GM19351 (cell line): Measurements from ENCODE around the gene KCNQ1.

Experiments
- ATAC-seq: cut with Tn5 transposase; IDR thresholded peaks from one replicate; pipeline ENCODE4 v1.9.1; 2021; ENCODE audit warnings: mild to moderate bottlenecking, moderate library complexity; ENCODE audit not compliant: unreplicated experiment

The KCNQ1 gene

GRCh38 chr11:2459016-2459725, 14.4 kb downstream of the KCNQ1 start:
- no peak for ATAC-seq

GRCh38 chr11:2459796-2460531, 15.2 kb downstream of the KCNQ1 start:
- ATAC-seq = no peak

- no peak for ATAC-seq
These were observed 15.9 kb downstream of the KCNQ1 start for GRCh38 chr11:2460540-2461252.

GRCh38 chr11:2461253-2461955, 16.6 kb downstream of the KCNQ1 start:
- ATAC-seq = no peak

GRCh38 chr11:2461956-2462542, 17.2 kb downstream of the KCNQ1 start:
- ATAC-seq = no peak

GRCh38 chr11:2462543-2462985, 17.8 kb downstream of the KCNQ1 start:
- no peak for ATAC-seq

- ATAC-seq = no peak
These were observed 18.4 kb downstream of the KCNQ1 start for GRCh38 chr11:2462986-2463765.

- no peak for ATAC-seq
These were observed 19.0 kb downstream of the KCNQ1 start for GRCh38 chr11:2463766-2464277.

- no peak for ATAC-seq
These were observed 19.8 kb downstream of the KCNQ1 start for GRCh38 chr11:2464451-2465165.

GRCh38 chr11:2465202-2466068, 20.6 kb downstream of the KCNQ1 start:
- no peak for ATAC-seq

- ATAC-seq = no peak
These were observed 21.4 kb downstream of the KCNQ1 start for GRCh38 chr11:2466069-2466801.

GRCh38 chr11:2466869-2467694, 22.3 kb downstream of the KCNQ1 start:
- ATAC-seq = no peak

GRCh38 chr11:2467695-2468055, 22.9 kb downstream of the KCNQ1 start:
- no peak for ATAC-seq

GRCh38 chr11:2468363-2469235, 23.8 kb downstream of the KCNQ1 start:
- ATAC-seq = no peak

GRCh38 chr11:2470495-2470894, 25.7 kb downstream of the KCNQ1 start:
- ATAC-seq = no peak
